ENCODE measurements around the gene ZKSCAN2. TPM values are rescaled to one million over a fixed set of nuclear protein-coding genes. Genes with fewer than 3 reads are reported as not detected.

Gene ZKSCAN2
- total RNA-seq, 2 experiments from 2014 or later: 7.6 to 11.7 TPM

DNA sequence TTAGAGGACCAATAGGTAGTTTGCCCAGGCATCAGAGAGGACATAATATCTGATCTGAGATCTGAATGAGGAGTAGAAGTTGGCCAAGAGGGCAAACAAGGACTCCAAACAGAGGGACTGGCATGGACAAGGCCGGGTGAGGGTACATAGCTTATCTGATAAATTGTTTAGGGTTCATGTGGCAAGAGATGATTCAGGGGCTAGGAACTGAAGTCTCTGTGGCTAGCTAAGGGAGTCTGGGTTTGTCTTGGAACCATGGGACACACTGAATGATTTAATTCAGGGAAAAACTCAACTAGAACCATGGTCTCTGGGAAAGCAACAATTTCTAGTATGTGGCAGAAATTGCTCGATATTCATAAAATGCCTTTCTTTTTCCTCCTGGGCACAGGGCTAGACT lies 45.0 kb downstream of the ZKSCAN2 start:
- TF ChIP-seq, protein P1, sequence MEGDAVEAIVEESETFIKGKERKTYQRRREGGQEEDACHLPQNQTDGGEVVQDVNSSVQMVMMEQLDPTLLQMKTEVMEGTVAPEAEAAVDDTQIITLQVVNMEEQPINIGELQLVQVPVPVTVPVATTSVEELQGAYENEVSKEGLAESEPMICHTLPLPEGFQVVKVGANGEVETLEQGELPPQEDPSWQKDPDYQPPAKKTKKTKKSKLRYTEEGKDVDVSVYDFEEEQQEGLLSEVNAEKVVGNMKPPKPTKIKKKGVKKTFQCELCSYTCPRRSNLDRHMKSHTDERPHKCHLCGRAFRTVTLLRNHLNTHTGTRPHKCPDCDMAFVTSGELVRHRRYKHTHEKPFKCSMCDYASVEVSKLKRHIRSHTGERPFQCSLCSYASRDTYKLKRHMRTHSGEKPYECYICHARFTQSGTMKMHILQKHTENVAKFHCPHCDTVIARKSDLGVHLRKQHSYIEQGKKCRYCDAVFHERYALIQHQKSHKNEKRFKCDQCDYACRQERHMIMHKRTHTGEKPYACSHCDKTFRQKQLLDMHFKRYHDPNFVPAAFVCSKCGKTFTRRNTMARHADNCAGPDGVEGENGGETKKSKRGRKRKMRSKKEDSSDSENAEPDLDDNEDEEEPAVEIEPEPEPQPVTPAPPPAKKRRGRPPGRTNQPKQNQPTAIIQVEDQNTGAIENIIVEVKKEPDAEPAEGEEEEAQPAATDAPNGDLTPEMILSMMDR (conservative IDR thresholded peaks at IDR 0.05; ENCODE audit: low read length): no peak
- no peak for TF ChIP-seq EZH2phosphoT487 (IDR thresholded peaks at IDR 0.05; ENCODE audit: borderline replicate concordance, low read depth, low read length)
- Histone ChIP-seq H3K4me1 (ENCODE audit: insufficient read depth, low read length, poor library complexity, severe bottlenecking) (no peaks in the 10 kb centered on the region), H2AFZ (ENCODE audit: low read length) (no peak overlapping the region), H3K4me2 (ENCODE audit: low read length) (no peak overlapping the region), H3K36me3 (ENCODE audit: insufficient read depth, low read length) (no peaks in the 10 kb centered on the region), H4K20me1 (ENCODE audit: insufficient read depth, low read length) (no peaks in the 10 kb centered on the region), H3K9me2 (ENCODE audit: insufficient read depth, low read length) (no peaks in the 10 kb centered on the region), H3K79me2 (ENCODE audit: insufficient read depth, low read depth, low read length) (no peaks in the 10 kb centered on the region), H3K27ac (ENCODE audit: low read depth, low read length, poor library complexity, severe bottlenecking) (no peak overlapping the region), H3K9me3 (ENCODE audit: low read length) (no peaks in the 10 kb centered on the region), H3K4me3 (ENCODE audit: low read depth, low read length, poor library complexity, severe bottlenecking) (no peak overlapping the region)
- no peak for DNase-seq (ENCODE audit: low spot score)
- POLR2A ChIA-PET: no interaction called here
- CTCF ChIA-PET (ENCODE audit: unreplicated experiment): no interaction called here
- BruUV-seq (replicated peaks): no TSS peak
- intact Hi-C loops (cut with micrococcal nuclease; ENCODE audit: unreplicated experiment): no loop called here

DNA sequence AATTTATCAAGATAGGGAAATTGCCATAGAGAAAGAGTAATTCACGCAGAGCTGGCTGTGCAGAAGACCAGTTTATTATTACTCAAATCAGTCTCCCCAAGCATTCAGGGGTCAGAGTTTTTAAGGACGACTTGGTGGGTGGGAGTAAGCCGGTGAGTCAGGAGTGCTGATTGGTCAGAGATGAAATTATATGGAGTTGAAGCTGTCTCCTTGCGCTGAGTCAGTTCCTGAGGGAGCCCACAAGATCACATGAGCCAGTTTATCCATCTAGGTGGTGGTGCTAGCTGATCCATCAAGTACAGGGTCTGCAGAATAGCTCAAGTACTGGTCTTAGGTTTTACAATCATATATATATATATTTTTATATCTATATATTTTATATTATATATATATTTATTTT lies 46.9 kb downstream of the ZKSCAN2 start:
- DNase-seq (ENCODE audit: low spot score): no peak
- Histone ChIP-seq H2AFZ (ENCODE audit: low read length) (no peak overlapping the region), H3K9me3 (ENCODE audit: low read length) (no peaks in the 10 kb centered on the region), H3K9me2 (ENCODE audit: insufficient read depth, low read length) (no peaks in the 10 kb centered on the region), H3K79me2 (ENCODE audit: insufficient read depth, low read depth, low read length) (no peaks in the 10 kb centered on the region), H3K4me1 (ENCODE audit: insufficient read depth, low read length, poor library complexity, severe bottlenecking) (no peaks in the 10 kb centered on the region), H4K20me1 (ENCODE audit: insufficient read depth, low read length) (no peaks in the 10 kb centered on the region), H3K4me2 (ENCODE audit: low read length) (no peak overlapping the region), H3K4me3 (ENCODE audit: low read depth, low read length, poor library complexity, severe bottlenecking) (no peak overlapping the region), H3K36me3 (ENCODE audit: insufficient read depth, low read length) (no peaks in the 10 kb centered on the region), H3K27ac (ENCODE audit: low read depth, low read length, poor library complexity, severe bottlenecking) (no peak overlapping the region)
- ChIA-PET POLR2A (no interaction called here), CTCF (ENCODE audit: unreplicated experiment) (interaction anchor here (0.5 kb wide), 1 partner anchor 56 kb away, joined by 3 read pairs; no protein-coding TSS in a partner anchor)
- intact Hi-C loops (cut with micrococcal nuclease; ENCODE audit: unreplicated experiment): no loop called here
- no TSS peak for BruUV-seq (replicated peaks)
- TF ChIP-seq, protein P1 (conservative IDR thresholded peaks at IDR 0.05; ENCODE audit: low read length): no peak
- no peak for TF ChIP-seq EZH2phosphoT487 (IDR thresholded peaks at IDR 0.05; ENCODE audit: borderline replicate concordance, low read depth, low read length)

DNA sequence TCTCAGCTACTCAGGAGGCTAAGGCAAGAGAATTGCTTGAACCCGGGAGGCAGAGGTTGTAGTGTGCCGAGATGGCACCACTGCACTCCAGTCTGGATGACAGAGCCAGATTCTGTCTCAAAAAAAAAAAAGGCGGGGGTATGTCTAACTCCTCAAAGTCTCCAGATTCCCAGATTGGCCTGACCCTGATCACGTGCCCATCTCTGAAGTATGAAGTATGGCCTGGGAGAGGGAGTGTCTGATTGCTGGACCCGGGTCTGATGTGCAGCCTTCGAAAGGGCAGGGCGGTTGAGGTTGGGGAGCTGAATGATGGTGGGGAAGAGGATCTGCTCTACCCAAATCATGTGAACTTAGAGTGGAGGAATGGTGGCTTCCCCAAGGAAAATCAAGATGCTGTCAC lies 58.2 kb downstream of the ZKSCAN2 start:
- H3K27ac ChIP-seq (ENCODE audit: low read depth, low read length, poor library complexity, severe bottlenecking): no peak overlapping the region
- TF ChIP-seq EZH2phosphoT487 (IDR thresholded peaks at IDR 0.05; ENCODE audit: borderline replicate concordance, low read depth, low read length): no peak
- TF ChIP-seq, protein P1 (conservative IDR thresholded peaks at IDR 0.05; ENCODE audit: low read length): no peak
- no peaks in the 10 kb centered on the region for H3K4me1 ChIP-seq (ENCODE audit: insufficient read depth, low read length, poor library complexity, severe bottlenecking)
- no peaks in the 10 kb centered on the region for H4K20me1 ChIP-seq (ENCODE audit: insufficient read depth, low read length)
- H3K4me2 ChIP-seq (ENCODE audit: low read length): no peak overlapping the region
- no peak overlapping the region for H3K4me3 ChIP-seq (ENCODE audit: low read depth, low read length, poor library complexity, severe bottlenecking)
- H3K79me2 ChIP-seq (ENCODE audit: insufficient read depth, low read depth, low read length): no peaks in the 10 kb centered on the region
- intact Hi-C loops (cut with micrococcal nuclease; ENCODE audit: unreplicated experiment): no loop called here
- DNase-seq (ENCODE audit: low spot score): no peak
- H2AFZ ChIP-seq (ENCODE audit: low read length): no peak overlapping the region
- no peaks in the 10 kb centered on the region for H3K9me3 ChIP-seq (ENCODE audit: low read length)
- H3K9me2 ChIP-seq (ENCODE audit: insufficient read depth, low read length): no peaks in the 10 kb centered on the region
- no peaks in the 10 kb centered on the region for H3K36me3 ChIP-seq (ENCODE audit: insufficient read depth, low read length)
- POLR2A ChIA-PET: no interaction called here
- no TSS peak for BruUV-seq (replicated peaks)
- CTCF ChIA-PET (ENCODE audit: unreplicated experiment): no interaction called here

All from OCI-LY7 (cell line).